Astrocyte (in vitro differentiated cells and primary cell): ENCODE measurements around the gene PLOD1.
"Not testable (repeated sequence)": the region's sequence is repeated elsewhere in the genome, so short reads cannot be mapped to it uniquely, and the experiment has no call there.

Experiments used
- EZH2 ChIP-seq: IDR thresholded peaks from 2 replicates; pipeline ENCODE4 v1.6.1; 2012; ENCODE audit warnings: mild to moderate bottlenecking, low read length, inconsistent platforms; ENCODE audit not compliant: insufficient read depth
- TF ChIP-seq, protein P1 (sequence below): IDR thresholded peaks from 2 replicates; pipeline ENCODE4 v1.5.1; 2011; ENCODE audit warnings: low read depth, mild to moderate bottlenecking, inconsistent platforms, low read length, moderate library complexity; ENCODE audit not compliant: insufficient read depth

DNA sequence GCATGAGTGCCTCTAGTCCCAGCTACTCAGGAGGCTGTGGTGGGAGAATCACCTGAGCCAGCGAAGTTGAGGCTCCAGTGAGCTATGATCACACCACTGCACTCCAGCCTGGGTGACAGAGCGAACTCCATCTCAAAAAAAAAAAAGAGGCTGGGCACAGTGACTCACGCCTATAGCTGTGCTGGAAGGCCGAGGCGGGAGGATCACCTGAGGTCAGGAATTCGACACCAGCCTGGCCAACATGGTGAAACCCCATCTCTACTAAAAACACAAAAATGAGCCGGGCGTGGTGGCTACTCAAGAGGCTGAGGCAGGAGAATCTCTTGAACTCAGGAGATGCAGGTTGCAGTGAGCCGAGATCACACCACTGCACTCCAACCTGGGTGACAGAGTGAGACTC, 33.1 kb upstream of the PLOD1 start:
- TF ChIP-seq, protein P1, sequence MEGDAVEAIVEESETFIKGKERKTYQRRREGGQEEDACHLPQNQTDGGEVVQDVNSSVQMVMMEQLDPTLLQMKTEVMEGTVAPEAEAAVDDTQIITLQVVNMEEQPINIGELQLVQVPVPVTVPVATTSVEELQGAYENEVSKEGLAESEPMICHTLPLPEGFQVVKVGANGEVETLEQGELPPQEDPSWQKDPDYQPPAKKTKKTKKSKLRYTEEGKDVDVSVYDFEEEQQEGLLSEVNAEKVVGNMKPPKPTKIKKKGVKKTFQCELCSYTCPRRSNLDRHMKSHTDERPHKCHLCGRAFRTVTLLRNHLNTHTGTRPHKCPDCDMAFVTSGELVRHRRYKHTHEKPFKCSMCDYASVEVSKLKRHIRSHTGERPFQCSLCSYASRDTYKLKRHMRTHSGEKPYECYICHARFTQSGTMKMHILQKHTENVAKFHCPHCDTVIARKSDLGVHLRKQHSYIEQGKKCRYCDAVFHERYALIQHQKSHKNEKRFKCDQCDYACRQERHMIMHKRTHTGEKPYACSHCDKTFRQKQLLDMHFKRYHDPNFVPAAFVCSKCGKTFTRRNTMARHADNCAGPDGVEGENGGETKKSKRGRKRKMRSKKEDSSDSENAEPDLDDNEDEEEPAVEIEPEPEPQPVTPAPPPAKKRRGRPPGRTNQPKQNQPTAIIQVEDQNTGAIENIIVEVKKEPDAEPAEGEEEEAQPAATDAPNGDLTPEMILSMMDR, result not testable (repeated sequence)
- not testable (repeated sequence) for TF ChIP-seq EZH2
